Measurements from ENCODE around the gene C9orf43.
A peak's percentile ranks its signal among the peaks of the same experiment; 100 is the strongest.
"Not testable (repeated sequence)": the region's sequence is repeated elsewhere in the genome, so short reads cannot be mapped to it uniquely, and the experiment has no call there.

C9orf43 gene

DNA sequence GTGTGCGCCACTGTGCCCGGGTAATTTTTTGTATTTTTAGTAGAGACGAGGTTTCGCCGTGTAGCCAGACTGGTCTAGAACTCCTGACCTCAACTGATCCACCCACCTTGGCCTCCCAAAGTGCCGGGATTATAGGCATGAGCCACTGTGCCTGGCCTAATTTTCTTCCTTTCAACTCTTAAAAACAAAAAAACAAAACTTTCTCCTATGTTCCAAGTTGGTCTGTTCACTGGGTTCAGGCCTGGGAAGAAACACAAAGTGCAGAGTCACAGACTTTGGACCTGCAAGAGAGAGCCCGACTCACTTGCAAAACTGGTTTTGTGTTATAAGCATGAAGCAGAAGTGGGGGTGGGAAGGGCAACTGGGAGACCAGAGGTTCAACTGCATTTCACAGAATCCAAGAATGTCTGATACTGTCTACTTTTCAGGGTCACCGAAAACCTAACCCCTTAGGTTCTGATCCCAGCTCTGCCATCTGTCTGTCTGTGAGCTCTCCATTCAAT, 28.6 kb upstream of the C9orf43 start:
- no peak for DNase-seq

DNA sequence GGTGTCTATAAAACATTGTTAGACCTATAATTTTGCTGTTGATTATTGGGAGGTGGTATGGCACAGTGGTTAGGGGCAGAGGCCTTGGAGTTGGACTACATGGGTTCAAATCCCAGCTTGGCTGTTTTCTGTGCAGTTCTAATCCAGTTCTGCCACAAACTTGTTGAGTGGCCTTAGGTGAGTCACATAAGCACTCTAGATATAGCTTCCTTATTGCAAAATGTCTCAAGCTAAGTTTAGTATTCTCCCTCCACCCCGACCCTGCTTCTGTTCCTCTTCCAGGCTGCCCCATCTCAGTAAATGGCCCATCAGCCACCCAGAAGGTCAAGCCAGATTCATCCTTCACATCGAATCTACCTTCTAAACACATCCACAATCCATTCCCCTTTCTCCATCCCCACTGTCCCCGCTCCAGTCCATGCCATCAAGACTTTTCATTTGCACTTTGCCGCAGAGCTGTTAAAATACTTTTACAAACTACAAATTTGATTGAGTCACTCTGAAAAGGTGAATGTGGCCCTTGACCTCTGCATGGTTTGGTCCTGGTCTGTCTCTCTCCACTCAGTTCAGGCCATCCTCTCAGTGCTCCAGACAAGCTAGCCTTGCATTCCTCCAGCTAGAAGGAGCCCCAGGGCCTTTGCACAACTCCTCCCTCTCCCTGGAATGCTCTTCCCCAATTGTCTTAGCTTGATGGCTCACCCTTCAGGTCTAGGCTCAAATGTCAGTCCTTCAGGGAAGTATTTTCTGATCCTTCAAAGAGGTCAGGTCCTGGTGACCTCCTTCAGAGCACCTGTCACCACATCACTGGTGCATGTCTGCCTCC, 23.8 kb upstream of the C9orf43 start:
- no peak for DNase-seq

DNA sequence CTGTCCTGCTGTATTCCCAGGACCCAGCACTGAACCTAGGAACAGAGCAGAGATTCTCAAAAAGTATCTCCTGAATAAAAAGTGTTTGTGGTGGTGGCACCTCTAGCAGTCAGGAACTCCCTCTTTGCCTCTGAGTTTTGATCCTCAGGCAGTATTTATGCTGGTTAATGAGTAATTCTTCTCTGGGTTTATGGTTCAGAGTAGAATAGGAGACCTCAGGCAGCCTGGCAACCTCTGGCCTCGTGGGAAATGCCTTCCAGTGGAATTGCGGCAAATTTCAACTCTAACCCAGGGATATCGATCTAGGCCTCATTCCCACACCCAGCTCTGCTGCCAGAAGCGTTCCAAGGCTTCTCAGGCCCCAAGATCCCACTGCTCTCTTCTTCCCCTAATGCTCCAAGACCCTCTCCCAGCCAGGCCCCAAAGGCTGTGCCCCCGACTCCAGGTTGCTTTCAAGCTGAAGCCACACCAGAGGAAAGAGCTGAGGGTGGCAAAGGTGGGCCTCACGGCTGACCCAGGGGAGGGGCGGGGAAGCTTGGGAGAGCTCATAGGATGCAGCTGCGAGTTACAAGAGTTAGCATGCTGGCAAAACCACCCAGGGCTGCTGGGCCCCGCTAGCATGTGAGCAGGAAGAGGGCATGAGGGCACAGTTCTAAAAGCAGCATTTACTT, 22.9 kb upstream of the C9orf43 start:
- DNase-seq = no peak

DNA sequence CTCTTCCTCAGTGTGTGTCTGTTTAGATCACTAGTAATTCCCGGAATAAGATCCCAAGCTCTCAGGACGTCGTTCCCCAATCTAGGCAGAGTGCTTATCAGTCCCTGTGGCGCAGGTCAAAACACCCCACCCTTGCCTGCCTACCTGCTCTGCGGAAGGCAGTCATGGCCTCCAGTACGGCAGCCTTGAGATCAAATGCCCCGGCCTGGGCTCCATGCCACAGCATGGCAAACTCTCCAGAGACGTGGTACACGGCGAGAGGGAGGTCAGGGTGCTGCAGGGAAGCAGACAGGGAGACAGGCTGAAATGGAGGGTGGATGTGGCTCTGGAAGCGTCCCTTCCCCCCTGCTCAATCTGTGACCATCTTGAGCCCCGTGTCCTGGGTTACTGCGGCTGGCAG, 21.7 kb upstream of the C9orf43 start:
- no peak for DNase-seq

DNA sequence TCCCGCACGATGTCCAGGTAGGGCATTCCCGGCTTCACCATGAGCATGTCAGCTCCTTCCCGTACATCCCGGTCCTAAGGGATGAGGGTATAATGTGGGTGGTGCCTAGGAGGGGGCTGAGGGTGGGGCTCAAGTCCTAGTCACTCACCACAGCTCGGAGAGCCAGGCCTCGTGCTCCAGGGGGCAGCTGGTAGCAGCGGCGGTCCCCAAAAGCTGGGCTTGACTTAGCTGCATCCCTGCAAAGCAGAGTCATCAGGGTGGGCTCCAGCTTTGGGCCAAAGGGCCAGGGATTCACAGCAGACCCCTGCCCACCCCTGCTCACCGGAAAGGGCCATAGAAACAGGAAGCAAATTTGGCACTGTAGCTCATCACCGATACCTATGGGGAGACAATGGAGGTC, 21.1 kb upstream of the C9orf43 start:
- DNase-seq = no peak

DNA sequence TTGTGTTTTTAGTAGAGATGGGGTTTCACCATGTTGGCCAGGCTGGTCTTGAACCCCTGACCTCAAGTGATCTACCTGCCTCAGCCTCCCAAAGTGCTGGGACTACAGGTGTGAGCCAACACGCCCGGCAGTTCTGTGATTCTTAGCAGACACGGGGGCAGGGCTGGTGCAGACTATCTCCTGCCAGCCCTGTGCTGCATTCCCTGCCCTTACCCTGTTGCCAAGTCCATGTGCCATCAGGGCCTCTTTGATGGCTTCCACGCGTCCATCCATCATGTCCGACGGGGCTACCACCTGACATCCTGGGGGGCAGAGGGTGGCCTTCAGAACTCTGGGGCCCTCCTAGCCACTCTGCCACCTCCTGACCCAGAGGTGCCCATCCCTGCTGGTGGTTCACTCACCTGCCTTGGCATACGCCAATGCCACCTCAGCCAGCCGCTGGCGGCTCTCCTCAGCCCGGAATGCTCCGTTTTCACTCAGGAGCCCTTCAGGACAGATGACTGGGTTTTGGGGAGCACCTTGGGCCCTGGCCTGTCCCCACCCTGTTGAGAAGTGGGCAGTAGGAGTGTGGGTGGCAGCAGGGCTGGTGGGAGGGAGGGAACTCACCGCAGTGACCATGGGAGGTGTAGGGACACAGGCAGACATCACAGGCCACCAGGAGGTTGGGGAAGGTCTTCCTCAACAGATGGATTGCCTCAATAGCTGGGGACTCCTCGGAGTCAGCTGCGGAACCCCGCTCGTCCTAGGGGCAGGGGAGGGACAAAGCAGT, 20.2 kb upstream of the C9orf43 start:
- no peak for DNase-seq

DNA sequence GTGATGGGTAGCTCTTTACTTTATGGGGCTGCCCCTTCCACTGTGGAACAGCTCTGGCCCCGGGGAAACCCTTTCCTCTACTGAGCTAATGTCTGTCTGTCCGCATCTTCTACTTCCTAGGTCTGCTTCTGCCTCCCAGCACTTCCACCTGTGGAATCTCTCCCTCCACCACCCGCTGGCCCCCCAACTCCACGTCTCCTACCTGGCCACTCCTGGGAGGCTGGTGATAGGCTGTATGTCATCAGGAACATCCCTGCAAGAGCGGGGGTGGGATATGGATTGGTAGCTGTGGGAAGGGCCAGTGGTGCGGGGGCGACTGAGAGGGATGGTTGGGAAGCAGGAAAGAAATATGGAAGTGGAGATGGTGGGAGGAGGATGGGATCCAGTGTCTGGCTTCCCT, 18.6 kb upstream of the C9orf43 start:
- no peak for DNase-seq

DNA sequence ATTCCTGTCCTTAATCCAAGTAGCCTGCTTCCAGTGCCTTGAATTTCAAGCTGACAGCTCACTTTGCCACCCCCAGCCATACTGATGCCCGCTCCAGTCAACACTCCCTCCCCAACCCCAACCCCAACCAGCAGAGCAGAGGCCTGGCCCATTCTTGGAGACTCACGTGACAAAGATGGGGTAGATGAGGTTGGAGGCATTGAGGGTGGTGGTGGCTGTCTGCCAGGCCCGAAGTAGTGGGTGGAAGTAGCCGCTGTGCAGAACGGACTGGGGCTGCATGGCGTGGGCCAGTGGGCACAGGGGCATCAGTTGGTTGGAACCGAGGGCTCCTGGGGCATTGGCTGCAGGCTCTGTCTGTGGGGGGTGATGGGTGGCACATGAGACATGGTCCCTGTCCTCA, 17.3 kb upstream of the C9orf43 start:
- DNase-seq = no peak

DNA sequence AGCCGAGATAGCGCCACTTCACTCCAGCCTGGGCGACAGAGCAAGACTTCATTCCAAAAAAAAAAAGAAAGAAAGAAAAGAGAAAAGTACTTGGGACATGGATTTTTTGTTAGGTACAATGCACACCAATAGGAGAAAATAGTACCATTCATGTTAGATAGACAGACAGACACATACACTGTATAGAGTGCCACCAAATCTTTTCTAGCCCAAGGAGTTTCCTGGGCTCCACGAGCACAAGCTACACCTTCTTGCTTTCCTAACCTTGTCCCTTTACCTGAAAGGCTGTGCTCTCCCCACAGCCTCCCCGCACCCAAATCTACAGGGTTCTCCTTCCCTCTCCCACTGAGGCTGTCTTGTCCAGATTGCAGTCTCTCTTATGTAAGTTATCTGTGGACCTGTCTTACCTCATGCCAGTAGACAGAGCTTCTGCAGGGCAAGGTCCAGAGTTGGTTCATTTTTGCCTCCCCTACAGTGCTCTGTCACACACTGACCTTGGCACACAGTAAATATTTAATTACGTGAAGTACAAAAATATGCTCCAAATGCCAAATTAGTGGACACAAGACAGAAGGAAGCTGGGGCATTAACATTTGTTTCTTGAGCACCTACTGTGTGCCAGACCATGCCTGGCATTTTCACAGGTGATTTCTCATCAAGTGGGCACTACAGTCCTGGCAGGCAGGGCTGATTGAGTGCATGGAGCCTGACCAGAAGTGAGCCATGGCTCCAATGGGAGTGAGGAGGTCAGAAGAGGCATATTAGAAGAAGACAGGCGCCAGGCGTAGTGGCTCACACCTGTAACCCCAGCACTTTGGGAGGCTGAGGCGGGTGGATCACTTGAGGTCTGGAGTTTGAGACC, 15.3 kb upstream of the C9orf43 start:
- no peak for DNase-seq

DNA sequence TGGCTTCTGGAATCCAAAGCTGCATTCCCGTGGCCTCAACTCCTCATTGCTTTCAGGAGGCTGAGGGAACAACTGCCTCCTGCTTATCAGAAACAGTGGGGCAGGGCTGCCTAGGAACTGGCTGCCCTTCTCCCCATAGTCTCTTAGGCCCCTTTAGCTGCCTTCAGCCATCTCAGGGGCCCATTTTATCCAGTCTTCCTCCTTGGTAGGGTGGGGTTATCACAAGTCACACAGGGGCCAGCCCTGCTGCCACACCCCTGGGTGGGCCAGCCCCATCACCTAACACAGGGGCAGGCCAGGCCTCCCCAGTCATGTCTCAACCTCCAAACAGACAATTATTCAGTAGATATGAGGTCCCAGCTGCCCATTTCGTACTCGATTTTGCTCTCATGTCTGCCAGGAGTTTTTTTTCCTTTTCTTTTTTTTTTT, 13.3 kb upstream of the C9orf43 start:
- no peak for DNase-seq

DNA sequence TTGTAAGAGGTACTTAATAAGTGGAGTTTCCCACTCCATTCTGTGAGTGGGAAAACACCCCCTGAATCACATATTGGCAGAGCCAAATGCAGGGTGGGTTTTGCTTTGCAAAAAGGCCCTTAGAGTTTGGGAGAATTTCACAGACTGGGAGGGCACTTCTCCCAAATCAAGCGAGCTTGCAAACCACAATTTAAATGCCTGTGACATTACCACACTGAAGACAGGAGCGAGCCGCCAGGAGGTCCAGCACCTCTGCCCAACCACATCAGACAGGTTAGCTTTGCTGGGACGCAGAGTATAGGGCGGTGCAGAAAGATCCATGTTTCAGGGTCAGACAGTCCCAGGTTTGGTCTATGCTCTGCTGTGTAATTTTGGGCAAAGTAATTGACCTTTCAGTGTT, 11.8 kb upstream of the C9orf43 start:
- DNase-seq = no peak

DNA sequence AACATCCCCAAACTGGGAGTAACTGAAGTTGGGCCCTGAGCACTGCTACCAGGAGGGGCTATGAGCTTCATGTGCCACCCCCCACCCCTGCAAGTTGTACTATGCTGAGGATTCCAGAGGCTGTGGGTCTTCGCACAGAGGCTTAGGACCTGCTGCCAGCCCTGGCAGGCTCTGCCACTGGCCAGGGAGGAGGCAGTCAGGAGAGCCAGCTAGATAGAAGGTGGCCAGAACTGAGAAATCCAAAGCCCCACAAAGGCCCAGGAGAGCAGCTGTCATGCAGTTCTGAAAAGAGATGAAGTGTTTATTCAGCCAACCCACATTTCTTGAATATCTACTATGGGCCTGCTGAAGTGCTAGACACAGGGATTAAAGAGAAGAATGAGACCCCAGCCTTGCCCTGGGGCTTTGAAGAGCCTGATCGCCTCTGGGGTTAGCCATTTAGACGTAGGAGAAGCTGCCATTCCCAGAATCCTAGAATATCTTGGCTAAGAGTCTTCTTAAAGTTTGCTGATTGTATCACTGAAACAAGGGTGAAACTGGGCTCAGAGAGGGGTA, 10.8 kb upstream of the C9orf43 start:
- no peak for DNase-seq

DNA sequence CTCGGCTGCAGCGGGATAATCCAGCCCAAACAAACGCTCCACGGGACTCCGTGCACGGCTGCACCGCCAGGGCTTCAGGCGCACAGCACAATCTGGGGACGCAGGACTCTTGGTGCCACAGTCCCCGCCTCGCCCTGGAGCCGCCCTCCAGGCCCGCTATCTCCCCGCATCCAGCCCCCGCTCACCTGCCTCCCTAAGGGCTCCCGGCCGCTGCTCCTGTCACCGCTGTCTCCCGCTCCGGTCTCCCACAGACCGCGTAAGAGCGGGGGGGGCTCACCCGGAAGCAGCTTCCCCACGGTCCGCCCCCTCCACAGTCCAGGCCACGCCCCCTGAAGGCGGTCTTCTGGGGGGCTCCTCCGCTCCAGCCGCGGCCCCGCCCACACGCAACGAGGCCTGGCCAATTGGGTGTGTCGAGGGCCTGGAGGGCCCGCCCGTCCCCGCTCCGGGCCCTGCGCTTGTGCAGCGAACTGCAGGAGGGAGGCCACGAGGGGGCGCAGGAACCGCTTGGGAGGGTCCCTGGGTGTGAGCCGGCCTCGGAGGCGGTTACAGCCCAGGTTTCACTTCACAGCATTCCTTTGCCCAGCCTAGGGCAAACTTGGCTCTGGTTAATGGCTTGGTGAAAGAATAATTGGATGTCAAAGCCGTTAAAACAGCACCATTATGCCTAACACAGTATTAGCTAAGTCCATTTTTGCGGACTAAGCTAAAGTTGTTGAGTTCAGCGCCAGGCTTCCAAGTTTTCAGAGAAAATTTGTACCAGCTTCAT, 9.3 kb upstream of the C9orf43 start, which contains the start of gene ALAD:
Gene ALAD (minus strand): TSS at position 258 of the 766 bp plus-strand sequence. CDS start 7,725 bp downstream, outside the sequence.
- DNase-seq = peak; percentile 99

DNA sequence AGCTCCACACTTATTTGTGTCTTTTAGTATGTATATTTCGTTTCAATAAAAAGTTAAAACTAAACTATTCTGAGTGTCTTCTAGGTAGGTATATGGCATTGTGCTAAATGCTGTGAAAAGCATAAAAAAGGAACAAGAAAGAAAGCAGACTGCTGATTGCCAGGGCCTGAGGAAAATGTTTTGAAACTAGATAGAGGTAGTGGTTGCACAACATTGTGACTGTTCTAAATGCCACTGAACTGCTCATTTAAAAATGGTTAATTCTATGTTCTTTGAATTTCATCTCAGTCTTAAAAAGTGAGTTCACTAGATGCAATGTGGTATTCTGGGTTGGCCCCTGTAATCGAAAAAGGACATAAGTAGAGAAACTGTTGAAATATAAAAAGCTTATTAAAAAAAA, 6.9 kb upstream of the C9orf43 start:
- DNase-seq = no peak

DNA sequence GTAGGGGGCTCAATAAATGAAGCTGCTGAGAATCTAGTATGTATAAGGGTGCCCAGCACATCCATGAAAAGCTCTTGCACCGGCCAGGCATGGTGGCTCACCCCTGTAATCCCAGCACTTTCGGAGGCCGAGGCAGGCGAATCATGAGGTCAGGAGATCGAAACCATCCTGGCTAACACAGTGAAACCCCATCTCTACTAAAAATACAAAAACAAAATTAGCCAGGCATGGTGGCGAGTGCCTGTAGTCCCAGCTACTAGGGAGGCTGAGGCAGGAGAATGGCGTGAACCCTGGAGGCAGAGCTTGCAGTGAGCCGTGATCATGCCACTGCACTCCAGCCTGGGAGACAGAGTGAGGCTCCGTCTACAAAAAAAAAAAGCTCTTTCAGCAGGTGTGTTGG, 4.2 kb upstream of the C9orf43 start:
- not testable (repeated sequence) for DNase-seq

DNA sequence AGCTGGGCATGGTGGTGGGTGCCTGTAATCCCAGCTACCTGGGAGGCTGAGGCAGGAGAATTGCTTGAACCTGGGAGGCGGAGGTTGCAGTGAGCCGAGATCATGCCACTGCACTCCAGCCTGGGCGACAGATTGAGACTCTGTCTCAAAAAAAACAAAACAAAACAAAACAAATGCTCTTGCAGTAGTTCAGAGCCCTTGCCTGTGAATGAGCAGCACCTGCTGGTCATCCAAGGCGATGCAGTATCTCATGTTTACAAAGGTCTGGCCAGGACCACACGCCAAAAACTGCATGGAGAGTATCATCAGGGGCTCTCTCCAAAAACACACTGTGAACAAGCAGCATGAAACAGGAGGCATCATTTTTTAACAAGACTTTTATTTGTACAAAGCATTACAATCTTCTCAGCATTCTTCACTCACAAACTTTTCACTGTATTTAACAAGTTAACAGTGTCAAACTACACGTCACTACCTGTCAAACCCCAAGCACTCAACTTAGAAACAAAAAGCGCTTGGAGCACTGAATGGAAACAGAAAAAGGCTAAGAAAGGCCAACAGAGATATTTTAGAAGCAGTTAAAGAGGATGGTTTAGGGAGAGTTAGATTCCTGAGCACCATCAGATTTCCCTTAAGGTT, 3.6 kb upstream of the C9orf43 start:
- peak; percentile 58 for DNase-seq

DNA sequence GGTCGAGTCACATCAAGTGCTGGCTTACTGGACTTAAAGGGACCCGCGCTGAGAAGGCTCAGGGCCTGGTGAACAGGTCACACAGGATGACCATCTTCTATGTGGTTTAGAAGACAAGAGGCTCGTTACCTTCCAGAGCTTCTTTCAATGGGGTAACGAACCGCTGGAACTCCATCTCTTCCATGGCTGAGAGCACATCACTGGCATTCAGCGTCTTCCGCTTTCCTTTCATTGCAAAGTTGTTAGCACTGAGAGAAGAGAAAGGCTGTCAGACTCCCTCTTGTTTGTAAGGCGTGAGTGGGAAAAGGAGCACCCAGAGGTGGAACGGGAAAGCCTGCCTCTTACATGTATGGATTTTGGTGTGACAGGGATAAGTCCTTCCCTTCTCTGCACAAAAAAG, 1.1 kb upstream of the C9orf43 start:
- no peak for DNase-seq

DNA sequence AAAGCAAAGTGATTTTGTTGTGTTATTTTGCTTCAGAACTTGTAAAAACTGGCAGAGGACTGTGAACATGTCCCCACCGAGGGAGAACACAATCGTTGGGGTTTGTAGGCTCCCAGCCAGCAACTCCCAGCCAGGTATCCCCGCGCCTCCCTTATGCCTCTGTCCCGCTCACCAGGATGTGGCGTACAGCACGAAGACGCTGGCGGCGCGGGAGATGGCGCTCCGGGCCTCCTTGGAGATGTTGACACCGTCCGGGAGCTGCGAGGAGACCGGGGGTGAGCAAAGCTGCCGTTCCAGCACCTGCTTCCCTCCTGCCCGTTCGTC, 702 bp upstream of the C9orf43 start:
- DNase-seq = no peak

DNA sequence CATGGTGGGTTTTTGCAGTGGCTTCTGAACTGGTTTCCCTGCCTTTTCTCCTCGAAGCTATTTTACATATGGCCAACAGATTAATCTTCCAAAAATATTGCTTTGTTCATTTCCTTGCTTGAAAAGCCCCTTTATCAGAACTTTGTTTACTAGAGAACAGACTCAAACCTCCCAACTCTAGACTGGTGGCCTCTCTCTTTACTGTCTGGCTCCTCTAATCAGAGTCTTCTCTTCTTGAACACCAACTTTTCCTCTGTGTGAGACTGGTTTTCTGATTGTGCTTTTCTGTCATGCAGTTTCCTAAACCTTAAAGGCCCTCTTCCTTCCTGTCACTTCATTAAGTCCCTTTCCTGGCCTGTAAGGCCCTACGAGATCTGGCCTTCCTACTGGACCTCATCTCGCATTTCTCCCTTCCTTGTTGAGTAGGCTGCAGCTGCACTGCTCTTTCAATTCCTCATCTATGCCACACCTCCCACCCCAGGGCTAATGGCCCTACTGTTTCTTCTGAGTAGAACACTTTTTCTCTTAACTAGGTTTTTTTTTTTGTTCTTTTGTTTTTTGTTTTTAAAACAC, 5.7 kb downstream of the C9orf43 start:
- no peak for DNase-seq

DNA sequence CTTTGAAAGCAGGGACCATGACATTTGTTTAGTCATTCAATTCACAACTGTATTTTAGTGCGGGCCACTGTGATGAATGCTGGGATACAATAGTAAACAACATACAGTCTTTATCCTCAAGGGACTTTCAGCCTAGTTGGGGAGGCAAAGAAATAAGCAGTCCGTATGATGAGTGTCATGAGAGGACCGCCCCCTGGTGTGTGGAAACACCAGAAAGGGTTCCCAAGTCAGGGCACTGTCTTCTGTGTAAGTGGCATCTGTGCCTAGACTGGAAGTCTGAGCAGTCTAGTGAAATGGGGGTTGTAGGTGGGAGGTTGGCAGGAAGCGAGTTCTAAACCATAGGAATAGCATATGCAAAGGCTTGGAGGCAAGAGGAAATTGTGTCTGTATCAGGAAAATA, 6.8 kb downstream of the C9orf43 start:
- no peak for DNase-seq

DNA sequence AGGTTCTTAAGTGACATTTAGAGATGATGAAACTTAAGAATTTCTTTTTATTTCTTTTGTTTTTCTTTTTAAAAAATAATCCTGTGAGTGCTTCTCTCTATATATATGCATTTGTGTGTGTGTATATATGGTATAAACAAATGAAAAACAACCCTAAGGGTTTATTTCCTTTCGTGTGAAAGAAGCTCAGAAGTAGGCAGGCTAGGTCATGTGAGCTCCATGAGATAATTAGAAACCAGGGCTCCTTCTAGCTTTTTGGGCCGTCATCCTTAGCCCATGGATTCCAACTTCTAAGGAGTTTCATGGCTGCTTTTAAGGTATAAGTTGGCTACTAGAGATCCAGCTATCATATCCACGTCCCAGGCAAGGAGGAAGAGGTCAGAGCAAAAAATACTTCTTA, 11.2 kb downstream of the C9orf43 start:
- no peak for DNase-seq
